ENCODE results near the gene FAM131C.
"Not testable (repeated sequence)": the region's sequence is repeated elsewhere in the genome, so short reads cannot be mapped to it uniquely, and the experiment has no call there.

The FAM131C gene

DNA sequence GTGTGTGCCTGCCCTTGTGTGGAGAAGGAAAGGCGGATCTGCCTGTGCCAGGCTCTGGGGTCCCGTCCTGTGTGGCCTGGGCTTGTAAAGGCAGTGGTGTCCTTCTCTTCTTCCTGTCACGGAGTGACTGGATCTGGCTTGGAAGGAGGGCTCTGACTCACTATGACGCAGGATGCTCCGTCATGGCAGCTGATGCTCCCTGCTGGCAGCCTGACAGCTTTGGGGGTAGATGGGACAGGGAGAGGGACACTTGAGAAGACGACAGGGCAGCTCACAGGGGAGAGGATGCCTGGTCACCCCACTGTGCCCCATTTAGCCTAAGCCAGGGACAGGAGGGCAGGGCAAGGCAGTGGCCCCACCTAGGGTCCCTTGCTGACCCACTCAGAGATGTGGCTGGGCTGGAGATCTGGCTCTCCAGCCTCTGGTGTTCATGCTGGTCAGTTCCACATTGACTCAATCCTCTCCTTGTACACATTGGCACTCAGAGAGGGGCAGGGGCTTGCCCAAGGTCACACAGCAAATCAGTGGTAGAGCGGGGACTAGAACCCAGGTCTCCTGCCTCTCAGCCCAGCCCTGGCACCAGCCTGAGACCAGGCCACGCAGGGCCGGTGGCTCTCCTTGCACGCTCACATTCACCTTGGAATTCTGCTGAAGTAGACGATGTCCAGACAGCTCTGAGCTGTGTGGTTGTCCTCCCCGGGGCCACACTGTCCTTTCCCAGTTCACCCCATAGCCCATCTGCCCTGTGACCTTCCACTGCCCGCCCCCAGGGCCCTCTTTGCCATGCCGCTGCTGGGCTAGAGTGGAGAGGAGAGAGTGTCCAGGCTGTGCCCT, 2.8 kb upstream of the FAM131C start:
- no peak for DNase-seq (ENCODE audit: low spot score)

DNA sequence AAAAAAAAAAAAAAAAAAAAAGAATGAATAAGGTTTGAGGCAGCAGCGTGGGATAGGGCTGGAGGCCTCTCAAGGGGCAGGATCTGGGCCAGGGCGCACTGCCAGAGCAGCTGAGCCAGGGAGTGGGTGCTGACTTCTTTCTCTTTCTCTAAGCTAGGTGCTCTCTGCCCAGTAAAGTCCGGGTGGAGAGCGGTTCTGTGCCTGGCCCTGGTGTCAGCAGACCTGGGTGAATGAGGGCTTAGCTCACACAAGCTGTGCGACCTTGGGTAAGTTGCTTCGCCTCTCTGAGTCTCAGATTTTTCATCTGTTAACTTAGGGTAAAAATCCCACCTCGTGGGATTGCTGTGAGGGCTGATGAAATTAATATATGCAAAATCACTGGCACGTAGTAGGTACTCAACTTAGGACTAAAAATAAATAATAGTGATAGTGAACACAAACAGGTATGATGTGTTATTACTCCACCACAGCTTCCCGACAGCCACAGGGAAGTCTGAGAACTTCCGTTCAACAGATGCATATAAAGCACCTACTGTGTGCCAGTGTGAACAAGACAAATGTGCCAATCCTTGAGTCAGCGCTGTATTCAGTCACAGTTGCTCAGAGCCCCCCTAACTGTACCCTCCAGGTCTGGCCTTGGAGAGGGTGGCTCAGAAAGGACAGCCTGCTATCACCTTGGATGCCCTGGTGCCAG, 2.0 kb upstream of the FAM131C start:
- DNase-seq (ENCODE audit: low spot score) = no peak

DNA sequence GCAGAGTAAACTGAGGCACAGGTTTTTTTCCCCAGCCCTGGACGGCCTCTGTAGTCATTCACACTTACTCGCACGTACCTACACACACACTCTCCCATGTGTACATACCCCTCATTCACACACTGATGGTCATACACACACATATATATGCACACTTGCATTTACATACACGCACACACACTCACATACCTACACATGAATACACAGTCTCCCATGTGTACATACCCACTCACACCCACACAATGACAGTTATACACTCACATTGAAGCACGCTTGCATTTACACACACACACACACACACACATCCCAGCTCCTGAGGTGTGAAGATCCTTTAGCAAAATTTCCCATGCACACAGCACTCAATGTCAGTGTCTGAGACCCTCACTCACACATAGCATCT, 766 bp upstream of the FAM131C start:
- no peak for DNase-seq (ENCODE audit: low spot score)

DNA sequence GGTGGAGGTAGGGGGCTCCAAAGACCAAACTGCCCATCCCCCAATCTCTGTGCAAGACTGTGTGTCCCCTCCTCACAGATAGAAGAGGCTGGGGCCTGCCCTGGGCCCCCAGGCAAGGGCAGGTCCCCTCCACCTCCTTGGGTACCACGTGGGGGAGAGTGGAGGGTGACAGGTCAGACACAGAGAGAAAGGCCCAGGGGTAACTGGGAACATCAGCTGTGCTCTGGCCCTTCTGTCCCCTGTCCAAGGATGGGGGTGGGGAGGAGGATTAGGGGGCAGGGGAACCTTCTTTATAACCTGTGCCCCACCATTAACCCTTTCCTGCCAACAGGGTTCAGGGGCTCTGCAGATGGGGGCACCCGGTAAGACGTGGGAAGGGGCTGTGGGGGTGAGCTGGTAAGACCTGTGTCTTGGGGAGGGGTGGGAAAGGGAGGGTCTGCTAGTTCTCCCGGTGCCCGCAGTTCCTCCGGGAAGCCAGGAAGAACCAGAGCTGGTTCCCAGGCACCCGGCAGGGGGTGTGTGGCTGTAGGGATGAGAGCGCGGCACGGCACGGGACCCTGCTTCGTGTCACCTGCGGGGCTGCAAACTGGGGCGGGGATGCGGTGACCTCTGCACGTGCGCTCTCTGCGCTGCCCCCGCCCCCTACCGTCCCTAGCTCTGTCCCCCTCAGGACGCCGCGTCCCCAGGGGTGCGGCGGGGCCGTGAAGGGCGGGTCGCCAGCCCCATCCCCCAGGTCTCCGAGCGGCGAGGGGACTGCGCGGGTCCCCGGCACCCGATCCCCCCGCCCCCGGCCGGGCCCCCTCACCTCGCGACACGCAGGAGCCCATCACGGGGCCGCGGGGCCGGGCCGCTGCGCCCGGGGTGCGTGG, 601 bp downstream of the FAM131C start:
- peak; percentile 51 for DNase-seq (ENCODE audit: low spot score)

DNA sequence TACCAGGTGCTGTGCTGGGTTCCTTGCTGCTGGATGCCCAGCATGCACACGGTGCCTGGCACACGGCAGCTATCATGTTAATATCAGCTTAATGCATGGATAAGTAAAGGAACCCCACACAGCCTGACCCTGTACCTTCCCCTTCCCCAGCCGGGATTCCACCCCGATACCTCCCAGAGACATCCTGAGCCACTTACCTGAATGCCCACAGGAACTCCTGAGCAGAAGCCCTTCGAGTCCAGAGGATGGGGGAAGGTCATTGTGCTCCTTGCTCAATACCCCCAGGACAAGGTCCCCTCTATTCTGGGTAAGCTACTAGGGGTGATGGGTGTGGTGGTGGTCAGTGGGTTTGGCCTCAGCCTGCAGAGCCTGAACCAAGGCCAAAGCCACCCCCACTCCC, 1.4 kb downstream of the FAM131C start:
- no peak for DNase-seq (ENCODE audit: low spot score)

DNA sequence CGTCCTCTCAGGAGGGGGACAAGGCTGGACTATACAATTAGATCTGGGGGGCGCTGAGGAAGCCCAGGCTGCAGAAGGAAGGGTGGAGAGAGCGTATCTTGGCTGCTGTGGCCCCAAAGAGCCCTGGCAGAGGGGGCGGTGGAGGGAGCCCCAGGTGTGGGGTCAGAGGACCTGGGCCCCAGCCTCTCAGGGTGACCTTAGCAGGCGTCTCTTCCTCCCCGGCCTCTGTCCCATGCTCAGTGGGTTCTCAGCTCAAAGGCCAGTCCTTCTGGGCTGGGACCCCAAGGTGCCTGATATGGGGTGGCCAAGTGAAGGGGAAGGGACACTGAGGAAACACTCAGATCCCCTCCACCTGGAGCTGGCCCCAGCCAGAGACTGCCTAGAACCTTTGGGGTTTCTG, 1.8 kb downstream of the FAM131C start:
- no peak for DNase-seq (ENCODE audit: low spot score)

DNA sequence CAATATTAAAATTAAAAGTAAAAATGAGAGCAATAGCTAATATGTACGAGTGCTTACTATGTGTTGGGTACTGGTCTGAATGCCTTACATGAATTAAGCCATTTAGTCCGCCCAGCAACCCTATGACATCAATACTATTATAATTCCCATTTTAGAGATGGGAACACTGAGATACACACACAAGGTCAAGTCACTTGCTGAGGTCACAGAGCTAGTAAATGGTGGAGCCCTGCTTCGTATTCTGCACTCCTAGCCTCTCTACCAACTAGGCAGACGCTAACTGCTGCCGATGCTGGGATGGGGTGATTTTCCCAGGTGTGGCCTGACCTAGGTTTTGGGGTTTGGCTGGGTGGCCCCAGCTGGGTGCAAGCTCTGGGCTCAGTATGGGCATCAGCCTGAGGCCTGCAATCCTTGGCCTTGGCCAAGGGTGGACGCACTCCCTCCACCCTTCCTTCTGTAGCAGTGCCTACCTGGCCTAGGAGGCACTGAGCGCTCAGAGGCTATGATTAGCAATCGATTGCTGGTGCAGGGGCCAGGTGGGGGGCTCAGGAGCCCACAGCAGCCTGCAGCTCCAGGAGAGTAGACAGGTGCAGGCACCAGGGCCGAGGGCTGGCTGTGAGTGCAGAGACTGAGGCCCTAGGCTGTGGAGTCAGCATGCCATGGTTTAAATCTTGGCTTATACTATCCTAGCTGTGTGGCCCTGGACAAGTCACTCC, 2.7 kb downstream of the FAM131C start:
- DNase-seq (ENCODE audit: low spot score) = no peak

DNA sequence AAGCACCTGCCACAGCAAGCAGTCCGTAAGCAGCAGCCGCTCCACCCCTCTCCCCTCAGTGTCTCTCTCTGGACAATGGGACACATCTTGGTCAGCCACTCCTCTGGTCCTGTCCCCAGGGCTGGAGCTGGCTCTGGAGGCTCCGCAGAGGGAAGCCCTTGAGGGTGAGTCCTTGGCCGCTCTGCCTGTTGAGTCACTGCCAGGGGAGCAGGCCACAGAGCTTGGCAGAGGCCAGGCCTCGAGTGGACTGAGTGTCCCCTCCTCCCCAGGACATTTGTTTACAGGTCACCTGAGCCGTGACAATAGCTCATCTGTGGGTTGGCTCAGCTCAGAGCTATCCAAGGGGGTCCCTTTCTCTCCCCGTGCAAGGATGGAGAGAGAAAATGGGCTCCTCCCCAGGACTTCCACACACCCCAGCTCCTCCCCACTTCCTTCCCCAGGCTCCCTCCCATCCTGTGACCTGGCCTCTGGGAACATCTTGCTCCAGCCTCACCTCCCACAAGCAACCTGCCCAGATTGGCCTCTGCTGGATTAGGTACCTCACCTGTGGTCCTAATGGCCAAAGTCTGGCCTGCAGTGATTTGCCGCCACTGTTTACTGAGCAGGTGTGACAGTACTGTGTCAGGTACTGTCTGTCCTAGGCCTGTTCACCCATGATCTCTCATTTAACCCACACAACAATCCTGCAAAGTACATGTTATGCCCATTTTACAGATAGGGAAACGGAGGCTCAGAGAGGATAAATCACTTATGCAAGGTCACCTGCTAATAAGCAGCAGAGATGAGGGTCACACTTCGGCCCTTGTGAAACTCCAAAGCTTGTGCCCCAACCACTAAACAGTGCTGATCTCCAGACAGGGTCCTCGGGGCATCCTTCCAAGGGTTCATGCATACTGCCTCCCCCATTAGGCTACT, 4.8 kb downstream of the FAM131C start:
- no peak for DNase-seq (ENCODE audit: low spot score)

DNA sequence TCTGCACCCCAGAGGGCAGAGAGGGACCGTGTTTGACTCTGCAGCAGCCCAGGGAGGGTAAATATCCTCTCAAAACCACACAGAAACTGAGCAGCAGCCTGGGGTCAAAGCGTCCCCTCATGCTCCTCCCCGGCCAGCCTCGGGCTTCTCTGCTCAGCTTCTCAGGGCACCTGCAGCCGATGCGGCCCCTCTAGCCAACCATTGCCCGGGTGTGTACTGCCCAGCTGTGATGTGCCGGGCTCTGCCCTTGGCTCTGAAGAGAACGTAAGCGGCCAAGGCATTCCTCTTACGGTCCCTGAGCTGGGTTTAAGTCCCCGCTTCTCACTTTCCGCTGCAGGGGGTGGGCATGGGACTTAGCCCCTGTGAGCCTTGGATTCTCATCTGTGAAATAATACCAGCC, 5.5 kb downstream of the FAM131C start:
- no peak for DNase-seq (ENCODE audit: low spot score)

DNA sequence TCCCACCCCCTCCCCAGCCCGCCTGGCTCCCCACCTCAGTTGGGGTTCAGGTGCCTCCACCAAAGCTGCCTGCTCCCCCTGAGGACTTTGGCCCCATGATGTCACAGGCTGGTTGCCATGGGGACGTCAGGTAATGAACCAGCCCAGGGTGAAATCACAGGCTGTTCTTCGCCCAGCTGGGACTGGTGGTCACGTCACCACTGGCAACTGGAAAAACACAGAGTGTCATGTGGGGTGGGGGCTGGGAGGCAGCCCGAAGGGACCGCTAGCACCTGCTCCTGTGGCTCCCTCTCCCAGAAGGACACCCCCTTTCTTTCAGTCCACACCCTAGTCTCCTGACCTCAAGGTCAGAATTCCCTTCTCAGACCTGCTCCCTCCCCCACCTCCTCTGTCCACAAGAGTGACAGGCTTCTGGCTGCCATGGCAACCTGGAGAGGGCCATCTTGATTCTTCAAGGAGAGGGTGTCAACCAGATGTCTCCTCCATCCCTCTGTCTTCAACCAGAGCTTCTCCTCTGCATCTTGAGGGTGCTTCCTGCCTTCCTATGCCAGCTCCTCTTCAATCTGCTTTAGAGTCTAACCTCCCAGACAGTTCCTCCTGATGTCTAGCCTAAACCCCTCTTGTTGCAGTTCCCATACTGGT, 6.2 kb downstream of the FAM131C start:
- peak; percentile 79 for DNase-seq (ENCODE audit: low spot score)

DNA sequence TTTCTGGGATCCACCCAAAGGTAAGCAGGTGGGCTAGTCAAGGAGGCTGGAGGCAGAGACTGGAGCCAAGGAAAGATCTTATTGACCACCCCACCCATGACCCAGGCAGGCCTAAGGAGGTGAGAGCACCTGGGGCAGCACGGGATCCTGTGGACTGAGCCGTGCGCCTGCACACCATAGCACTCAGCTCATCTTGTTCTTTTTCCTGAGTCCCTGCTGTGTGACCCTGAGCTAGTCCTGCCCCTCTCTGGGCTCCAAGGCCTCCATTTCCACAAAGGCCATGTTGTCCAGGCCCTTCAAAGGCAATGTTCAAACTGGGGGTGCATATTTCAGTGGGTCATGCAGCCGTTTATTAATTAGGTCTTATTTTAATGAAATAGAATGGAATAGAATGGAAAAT, 7.2 kb downstream of the FAM131C start:
- DNase-seq (ENCODE audit: low spot score) = no peak

DNA sequence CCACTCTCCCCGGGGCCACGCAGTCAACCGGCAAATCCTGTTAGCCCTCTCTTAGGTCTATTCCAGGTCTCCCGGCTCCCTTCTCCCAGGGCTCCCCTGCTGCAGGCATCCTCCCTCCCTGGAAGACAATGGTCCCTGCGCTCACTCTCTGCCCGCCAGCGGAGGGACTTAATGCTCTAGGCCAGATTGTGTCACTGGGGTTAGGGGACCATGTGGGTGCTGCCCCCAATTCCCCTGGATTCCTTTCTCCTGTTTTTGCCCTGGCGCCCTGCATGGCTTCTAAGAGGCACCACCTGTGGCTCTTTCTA, 8.2 kb downstream of the FAM131C start:
- DNase-seq (ENCODE audit: low spot score) = no peak

DNA sequence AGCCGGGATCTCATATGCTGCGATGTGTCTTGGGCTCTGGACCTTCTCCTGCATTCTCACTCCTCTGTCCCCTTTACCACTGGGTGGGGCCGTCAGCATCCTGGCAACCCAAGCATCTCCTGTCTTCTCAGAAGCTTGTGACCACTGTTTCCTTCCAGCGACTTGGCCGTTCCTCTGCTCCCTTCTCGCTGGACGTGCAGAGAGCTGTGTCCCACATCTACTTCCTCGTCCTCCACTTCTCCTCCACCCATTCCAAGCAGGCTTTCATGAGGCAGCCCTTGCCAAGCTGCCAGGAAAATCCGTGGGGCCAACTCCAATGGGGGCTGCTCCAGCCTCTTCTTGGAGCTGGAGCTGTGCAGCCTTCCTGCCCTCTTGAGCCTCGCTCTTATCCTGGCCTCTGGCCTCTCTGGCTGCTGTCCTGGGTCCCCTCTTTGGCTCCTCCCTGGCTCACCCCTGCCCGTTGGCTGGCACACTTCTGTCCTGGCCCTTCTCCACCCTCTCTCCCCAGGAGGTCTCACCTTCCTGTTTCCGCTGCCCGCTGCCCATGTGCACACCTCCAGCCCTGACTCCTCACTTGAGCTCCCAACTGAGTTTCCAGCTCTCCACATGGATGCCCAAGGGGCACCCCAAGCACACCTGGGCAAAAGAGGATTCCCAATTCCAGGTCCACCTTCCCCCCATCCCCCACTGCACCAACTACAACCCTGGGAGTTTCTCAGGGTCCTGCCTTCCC, 8.7 kb downstream of the FAM131C start:
- no peak for DNase-seq (ENCODE audit: low spot score)

DNA sequence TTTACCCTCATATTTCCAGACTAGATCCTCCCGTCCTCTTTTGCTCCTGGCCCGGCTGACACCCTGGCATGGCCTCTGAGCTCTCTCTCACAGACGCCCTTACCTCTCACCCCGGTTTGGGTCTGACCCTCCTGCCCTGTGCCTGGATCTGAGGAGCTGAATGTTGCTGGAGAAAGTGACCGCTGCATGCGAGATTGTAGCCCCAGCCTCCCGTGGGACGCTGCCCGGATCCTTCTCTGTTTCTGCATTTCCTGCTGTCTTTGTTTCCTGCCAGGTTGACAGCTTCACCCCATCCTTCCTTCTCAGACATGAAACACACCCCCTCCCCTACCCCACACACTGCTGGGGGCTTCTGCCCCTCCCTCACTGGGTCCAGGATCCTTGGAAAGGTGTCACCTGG, 9.5 kb downstream of the FAM131C start:
- no peak for DNase-seq (ENCODE audit: low spot score)

DNA sequence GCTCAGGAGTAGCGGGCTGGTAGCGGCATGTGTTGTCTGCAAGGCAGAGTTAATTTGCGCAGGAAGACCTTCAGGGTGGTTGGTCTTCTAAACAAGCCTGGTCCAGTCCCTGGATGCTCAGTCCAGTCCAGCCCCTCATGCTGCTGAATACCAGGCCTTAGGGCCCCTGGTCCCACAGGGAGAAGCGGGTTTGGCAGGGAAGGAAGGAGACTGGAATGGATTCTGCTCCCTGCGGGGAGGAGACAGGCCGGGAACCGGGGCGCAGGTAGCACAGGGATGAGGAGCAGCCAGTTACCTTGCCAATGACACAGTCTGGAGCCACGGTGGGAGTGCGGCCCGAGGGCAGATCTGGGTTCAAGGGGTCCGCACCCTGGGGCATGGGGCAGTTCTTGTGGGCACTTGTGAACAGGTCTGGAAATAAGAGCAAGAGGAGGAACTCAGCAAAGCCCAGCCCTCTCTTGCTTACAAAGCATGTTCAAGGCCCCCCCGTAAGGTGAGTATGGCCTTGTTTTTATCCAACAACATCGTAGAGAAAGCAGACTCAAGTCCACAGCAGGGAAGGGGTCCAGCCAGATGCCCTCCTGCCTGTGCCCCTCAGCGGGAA, 10.1 kb downstream of the FAM131C start:
- no peak for DNase-seq (ENCODE audit: low spot score)

DNA sequence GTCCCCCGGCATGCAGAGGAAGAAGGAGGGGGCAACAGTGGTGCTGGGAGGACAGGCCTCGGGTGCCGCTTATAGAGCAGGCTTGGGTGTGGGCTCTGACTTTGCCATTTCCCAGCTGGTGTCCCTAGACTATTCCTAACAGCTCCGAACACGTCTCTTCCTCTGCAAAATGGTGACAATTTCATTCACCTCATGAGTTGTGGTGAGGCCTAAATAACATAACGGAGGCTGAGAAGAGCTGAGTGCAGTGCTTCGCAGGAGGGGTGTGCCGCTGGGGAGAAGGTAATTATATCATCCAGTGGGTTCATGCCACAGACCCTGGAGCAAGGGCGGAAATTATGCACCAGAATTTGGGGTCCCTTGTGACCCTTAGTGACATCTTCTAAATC, 10.8 kb downstream of the FAM131C start:
- not testable (repeated sequence) for DNase-seq (ENCODE audit: low spot score)

DNA sequence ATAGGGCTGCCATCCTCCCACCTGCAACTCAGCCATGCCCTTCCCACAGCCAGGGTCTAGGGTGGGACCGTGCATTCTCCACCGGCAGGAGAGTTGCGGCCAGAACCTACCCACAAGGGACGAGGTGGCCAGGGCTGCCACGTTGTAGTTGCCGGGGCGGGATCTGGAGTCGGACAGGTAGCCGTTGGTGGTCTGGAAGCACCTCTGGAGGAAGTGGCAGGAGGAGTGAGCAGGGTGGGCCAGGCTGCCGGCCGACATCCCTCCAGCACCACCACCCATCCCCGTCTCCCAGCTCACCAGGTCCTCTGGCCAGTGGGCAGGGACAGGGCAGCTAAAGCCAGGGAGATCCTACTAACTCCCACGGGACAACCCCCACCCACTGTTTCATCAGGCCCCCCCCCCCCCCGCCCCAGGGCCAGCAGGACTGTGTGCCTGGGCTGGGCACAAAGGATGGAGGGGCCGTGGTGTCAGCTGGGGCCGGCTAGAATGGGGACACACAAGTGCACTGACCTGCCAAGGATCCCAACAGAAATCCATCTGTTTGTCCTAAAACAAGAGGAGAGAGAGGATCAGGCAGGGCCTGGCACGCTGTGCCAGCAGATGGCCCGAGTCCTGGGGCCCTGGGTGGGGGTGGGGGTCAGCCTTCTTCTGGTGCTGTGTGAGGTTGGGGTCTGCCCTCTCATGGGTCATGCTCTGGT, 11.3 kb downstream of the FAM131C start:
- not testable (repeated sequence) for DNase-seq (ENCODE audit: low spot score)

DNA sequence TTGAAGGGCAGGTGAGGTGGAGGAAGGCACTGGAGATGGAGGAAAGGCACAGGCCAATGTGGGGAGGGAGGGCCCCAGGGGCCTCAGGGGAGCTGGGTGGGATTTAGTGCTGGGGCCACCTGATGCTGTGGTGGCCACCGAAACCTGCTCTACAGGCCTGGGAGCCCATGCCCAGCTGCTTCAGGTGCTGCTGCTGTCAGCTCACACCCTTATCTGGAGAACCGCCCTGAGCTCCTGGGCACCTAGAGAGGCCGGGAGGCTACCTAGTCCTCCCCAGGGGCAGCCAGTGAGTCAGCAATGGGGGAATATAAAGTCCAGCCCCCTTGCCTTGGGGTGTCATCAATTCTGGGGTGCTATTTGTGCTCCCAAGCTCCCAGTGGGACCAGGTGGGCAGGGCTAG, 12.2 kb downstream of the FAM131C start:
- DNase-seq (ENCODE audit: low spot score) = no peak
